HFF-Myc (cell line): Measurements from ENCODE around the gene FAM78A.

Experiments
- DNase-seq: peaks from one replicate; pipeline ENCODE4 v3.0.0-alpha.2; 2011; ENCODE audit warnings: low read depth; ENCODE audit errors: extremely low read depth
- H3K4me3 ChIP-seq: replicated peaks from 2 replicates; pipeline ENCODE4 v1.5.1; 2011; ENCODE audit warnings: low read depth, mild to moderate bottlenecking, control low read depth, low read length
- TF ChIP-seq, protein P1 (sequence below): IDR thresholded peaks from 2 replicates; pipeline ENCODE4 v1.5.1; 2012; ENCODE audit warnings: mild to moderate bottlenecking, low read depth, low read length, control low read depth; ENCODE audit errors: missing control alignments

The FAM78A gene

DNA sequence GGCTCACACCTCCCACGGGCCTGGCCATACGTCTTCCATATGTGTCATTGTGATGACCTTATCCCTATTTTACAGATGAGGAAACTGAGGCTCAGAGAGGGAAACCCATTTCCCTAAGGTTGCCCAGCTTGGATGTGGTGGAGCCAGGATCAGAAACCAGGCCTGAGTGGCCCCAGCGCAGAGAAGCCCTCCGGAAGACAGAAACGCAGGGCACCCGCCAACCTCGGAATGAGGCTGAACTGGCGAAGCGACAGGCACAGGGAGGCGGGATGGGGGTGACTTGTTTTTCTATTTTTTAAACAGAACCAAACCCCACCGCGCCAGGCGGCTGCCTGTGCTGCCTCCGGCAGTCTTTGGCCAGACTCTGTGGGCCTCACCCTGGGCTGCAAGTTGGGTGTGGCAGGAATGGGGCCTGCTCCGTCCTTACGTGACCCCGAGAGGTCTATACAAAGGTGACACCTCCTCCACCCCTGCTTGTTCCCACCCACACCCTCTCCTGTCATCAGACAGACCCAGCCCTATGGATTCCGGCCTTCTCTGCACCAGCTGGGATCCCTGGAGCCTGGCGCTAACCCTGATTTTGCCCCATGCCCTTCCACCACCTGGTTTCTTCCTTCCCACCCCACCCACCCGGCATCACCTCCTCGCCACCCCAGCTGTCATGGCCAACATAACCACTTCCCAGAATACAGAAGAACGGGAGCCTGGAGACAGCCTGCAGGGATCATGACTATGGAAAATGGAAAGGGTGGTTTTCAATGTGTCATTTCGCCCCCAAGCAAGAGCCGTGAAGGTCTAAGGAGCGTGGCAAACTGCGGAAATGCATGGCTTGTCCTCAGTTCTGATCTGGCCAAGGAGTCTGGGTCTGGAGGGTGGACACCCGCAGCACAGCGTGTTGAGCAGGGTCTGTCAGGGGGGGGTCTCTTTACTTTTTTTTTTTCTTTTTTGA, 36.8 kb upstream of the FAM78A start:
- TF ChIP-seq, protein P1, sequence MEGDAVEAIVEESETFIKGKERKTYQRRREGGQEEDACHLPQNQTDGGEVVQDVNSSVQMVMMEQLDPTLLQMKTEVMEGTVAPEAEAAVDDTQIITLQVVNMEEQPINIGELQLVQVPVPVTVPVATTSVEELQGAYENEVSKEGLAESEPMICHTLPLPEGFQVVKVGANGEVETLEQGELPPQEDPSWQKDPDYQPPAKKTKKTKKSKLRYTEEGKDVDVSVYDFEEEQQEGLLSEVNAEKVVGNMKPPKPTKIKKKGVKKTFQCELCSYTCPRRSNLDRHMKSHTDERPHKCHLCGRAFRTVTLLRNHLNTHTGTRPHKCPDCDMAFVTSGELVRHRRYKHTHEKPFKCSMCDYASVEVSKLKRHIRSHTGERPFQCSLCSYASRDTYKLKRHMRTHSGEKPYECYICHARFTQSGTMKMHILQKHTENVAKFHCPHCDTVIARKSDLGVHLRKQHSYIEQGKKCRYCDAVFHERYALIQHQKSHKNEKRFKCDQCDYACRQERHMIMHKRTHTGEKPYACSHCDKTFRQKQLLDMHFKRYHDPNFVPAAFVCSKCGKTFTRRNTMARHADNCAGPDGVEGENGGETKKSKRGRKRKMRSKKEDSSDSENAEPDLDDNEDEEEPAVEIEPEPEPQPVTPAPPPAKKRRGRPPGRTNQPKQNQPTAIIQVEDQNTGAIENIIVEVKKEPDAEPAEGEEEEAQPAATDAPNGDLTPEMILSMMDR, result no peak

DNA sequence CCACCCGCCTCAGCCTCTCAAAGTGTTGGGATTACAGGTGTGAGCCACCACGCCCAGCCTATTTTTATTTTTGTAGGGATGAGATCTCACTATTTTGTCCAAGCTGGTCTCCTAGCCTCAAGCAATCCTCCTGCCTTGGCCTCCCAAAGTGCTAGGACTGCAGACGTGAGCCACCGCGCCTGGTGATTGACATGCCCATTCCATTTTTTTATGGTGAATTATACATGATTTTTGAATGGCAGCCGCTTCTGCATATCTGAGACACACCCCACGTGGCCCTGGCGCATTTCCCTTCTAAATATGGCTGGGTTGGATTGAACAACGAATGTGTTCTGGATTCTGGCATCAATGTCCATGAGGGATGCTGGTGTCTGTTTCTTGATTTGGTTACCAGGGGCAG, 35.9 kb upstream of the FAM78A start:
- no peak for DNase-seq
- TF ChIP-seq, protein P1, result no peak
- no peak overlapping the region for H3K4me3 ChIP-seq

More for the DNA sequence above, 36.8 kb upstream of the FAM78A start:
- no peak for DNase-seq
- no peak overlapping the region for H3K4me3 ChIP-seq

DNA sequence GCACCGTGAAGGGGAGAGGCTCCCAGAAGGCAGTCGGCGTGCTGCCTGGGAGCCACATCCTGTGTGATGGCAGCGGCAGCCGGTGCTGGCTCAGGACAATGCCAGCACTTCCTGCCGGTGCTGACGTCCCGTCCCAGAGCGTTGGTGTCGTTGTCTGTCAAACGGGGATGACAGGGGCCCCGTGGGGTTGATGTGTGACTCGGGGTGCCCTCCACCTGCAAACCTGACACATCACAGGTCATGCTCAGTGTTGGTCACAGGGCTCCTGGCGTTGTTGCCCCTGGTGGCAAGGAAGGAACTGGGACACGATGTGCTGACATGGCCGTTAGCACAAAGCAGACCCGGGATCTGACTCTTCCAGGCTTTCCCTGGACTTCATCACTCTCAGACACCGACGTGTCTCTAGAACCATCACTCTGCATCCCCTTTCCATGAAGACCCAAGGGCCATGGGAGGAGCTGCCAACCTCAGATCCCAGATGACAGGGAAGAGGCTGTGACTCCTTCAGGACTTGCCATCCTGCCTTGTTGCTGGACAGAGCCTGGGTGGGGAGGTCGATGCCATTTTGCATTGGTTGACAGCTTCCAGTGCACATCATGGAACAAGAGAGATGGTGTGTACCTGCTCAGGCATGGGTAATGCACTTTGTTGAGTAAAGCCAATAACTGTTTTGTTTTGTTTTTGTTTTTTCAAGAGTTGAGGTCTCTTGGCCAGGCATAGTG, 34.7 kb upstream of the FAM78A start:
- DNase-seq, result no peak
- TF ChIP-seq, protein P1, result no peak
- no peak overlapping the region for H3K4me3 ChIP-seq

DNA sequence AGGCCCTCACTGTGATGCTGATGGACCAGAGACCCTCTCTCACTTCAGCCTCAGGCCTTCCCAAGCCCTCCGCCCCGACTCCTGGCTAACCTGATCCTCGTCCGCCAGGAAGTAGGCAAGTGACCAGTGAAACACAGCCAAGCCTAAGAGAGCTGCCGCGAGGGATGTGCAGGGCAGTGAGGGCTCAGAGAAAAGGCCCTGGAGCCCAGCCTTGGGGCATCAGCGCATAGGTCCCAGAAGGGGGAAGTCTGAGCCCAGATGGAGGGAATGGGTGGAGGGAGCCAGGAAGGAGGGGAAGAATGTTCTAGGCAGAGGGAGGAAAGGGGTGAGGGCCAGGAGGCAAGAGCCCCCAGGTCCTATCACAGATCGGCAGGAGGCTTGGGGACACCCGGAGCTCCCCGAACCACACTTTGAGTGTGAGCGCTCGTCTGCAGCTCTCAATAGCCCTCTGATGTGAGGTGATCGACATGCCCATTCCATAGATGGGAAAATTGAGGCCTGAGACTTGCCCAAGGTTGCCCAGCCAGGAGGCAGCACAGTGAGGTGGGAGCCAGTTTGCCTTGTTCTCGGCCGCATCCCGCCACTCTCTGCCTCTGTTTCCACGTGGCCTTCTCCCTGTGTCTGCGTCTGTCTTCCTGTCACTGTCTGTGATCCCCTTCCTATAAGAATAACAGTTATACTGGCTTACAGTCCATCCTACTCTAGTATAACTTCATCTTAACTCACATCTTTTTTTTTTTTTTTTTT, 33.4 kb upstream of the FAM78A start:
- TF ChIP-seq, protein P1, result no peak
- no peak overlapping the region for H3K4me3 ChIP-seq
- no peak for DNase-seq

DNA sequence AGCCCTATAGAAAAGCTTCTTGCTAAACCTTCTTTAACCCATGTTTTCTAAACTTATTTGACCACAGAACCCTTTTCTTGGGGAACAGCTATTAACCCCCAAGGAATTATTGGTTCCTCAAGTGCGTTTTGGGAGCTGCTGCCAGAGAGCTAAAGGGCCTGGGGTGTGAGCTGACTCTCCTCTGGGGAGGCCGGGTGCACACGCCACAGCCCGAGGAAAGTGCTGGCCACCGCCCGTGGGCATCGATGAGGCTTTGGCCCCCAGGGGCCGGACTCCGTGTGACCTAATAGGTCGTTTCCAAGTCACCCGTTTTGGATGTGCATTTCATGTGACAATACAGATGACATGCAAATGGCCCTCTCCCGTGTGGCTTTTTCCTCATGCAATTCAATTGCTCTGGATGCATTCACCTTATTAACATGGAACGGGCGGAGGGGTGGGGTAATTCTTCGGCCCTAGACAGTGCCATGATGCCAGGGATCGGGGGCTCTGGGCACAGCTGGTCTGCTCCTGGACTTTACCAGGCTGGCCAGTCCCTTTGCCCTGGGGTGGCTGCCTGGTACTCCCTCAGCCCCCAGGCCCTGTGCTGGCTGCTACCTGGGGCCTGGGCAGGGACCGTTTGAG, 32.7 kb upstream of the FAM78A start:
- TF ChIP-seq, protein P1, result no peak
- DNase-seq, result no peak
- no peak overlapping the region for H3K4me3 ChIP-seq

DNA sequence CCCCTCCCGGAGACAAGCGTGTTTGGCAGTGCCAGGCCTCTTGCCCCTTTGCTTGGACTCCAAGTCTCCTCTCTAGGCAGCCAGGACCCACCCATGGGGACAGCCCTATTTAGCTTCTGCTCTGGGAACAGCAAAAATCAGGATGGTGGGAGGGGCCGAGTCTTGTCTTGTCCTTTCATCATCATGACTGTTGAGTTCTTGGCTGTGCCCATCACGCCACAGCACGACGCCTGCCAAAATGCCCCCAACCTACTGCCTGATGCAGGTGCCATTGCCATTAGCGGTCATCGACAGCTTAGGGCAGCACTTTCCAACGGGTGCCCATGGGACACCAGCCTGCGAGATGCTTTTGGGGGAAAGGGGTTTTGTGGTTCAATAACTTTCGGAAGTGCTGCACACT, 32.1 kb upstream of the FAM78A start:
- TF ChIP-seq, protein P1, result no peak
- no peak for DNase-seq
- no peak overlapping the region for H3K4me3 ChIP-seq
